Pancreas (tissue), 10 donors: Measurements from ENCODE around the gene ANXA11. TPM values are rescaled to one million over a fixed set of nuclear protein-coding genes. Genes with fewer than 3 reads are reported as not detected.
A peak's percentile ranks its signal among the peaks of the same experiment; 100 is the strongest.

Source experiments
- ATAC-seq, 4 donors: fragments of 200-7000 bp; cut with Tn5 transposase; one replicate each; pipeline versions ENCODE4 v1.8.0 to v1.9.1; 2020; ENCODE audit warnings: mild to moderate bottlenecking in 4 of 4, moderate library complexity in 4 of 4
- DNase-seq, 6 donors: peaks; one replicate each; pipeline ENCODE4 v3.0.0-alpha.2; 2020
- FAIRE-seq: peaks from 2 replicates; lab custom pipeline; 2012; peaks lifted over from hg19 to GRCh38; lab: Jason Lieb, UNC
- H3K27ac ChIP-seq, 4 donors: fragments of 200-600 bp; sonication (generic); 1 replicate in 3 of 4; 2 replicates in 1 of 4; pipeline versions ENCODE4 v1.5.0 to v1.8.0; 2020
- H3K27me3 ChIP-seq, 4 donors: fragments of 200-600 bp; one replicate each; pipeline ENCODE4 v1.8.0; 2021
- H3K36me3 ChIP-seq, 3 donors: fragments of 200-600 bp; sonication (generic) in 1 of 3; one replicate each; pipeline versions ENCODE4 v1.5.0 to v1.8.0; 2020 to 2021
- H3K4me1 ChIP-seq, 3 donors: fragments of 200-600 bp; one replicate each; pipeline ENCODE4 v1.8.0; 2021
- H3K4me3 ChIP-seq, 4 donors: fragments of 200-600 bp; sonication (generic) in 2 of 4; one replicate each; pipeline versions ENCODE4 v1.5.0 to v1.8.0; 2020 to 2021
- H3K9me3 ChIP-seq, 4 donors: fragments of 200-600 bp; one replicate each; pipeline ENCODE4 v1.8.0; 2021
- WGBS, 2 donors: extraction: QIAGEN DNeasy Blood & Tissue Kit; methylation state at CpG; one replicate each; pipeline ENCODE4 v1.1.7; 2013; 5-methylcytosine and 5-hydroxymethylcytosine counted together
- intact Hi-C, 3 donors: fragments of 100-400 bp; cut with DNase I; formaldehyde crosslinking; loops; one replicate each; pipeline versions ENCODE4 v1.11.1 to v1.14.2; 2022
- polyA plus RNA-seq, 2 donors: library from polyadenylated mRNA; stranded (reverse); fragments of 200-250 nt; gene quantifications; one replicate each; pipeline ENCODE4 v1.2.3, GENCODE V29; 2013
- total RNA-seq, 6 donors: library from RNA; stranded (reverse); fragmentation: NEBNext Ultra II Directional in 4 of 6; extraction: Animal tissue kit (Norgen Biotek cat#: 25700) in 4 of 6; gene quantifications; one replicate each; pipeline versions ENCODE4 v1.2.1 to v1.2.4, GENCODE V29; 2021 to 2023
- TF ChIP-seq, protein P1 (sequence below), 4 donors: fragments of 200-600 bp; sonication (generic) in 3 of 4; IDR thresholded peaks; one replicate each; pipeline versions ENCODE4 v1.5.0 to v1.8.0; 2021; ENCODE audit warnings: antibody characterized with exemption in 4 of 4
- donor health status: healthy with polysubstance abuse.
- donor health status: DM: no; HTN: no; CAD: no; lungs with moderate emphysema.
- donor health status: DM: no; HTN: no; CAD: no.
- donor health status: control.
- donor health status: control.
- donor health status: Bipolar disorder and iron deficiency.
- donor health status: DM: yes; HTN: yes; CAD: no.
- donor health status: DM: no; HTN: no; CAD: no.
- donor health status: DM: no; HTN: no; CAD: no.
- donor health status: DM: yes; HTN: yes; CAD: no.

Gene ANXA11
- total and polyA plus RNA-seq, 8 donors, result 74.0 to 193 (median 112) TPM

DNA sequence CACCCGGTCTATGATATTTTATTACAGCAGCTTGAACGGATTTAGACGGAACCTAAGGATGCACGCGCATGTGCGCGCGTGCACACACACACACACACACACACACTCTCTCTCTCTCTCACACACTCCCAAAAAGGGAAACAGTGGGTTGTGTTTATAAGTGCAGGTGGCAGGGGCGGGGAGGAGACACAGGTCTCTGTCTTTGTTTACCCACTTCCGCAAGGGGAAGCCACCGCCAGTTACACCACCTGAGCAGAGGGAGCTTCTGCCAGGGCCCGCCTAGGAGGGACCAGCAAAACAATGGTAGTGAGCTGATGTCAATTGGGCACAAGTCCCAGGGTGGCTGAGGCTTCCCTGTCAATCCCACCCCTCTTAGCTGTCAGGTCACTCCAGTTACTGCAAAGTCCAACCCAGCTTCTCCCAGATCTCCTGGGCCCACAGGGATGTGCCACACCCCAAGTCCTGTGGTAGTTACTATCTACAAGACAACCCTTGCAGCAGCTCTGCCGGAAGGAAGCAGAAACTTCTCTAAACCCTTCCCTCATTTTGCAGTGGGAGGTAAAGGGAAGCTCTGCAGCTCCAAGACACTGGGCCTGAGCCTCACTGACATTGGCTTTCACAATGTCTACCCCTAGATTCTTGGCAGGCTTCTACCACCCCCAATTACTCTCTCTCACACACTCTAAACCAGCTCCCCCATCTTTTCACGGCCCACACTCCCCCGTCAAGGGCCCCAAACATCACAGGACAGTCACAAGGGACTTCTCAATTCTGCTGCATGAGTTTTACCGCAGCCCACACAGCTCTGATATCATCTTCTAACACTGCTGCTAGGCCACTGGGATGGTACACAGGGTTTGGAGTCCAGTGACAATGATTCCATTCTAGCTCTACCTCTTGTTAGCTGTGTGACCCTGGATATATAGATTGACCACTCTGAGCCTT lies 17.6 kb downstream of the ANXA11 start:
- 71 to 83% methylated on average over 16 of the region's 16 CpGs for WGBS, 2 donors
- Histone ChIP-seq H3K9me3 (no peaks in the 10 kb centered on the region), H3K4me3 (no peak overlapping the region), H3K4me1 (peaks cover 7 to 48% (median 17%) of the 10 kb centered on the region in 3 donors), H3K27me3 (no peaks in the 10 kb centered on the region), H3K36me3 (no peaks in the 10 kb centered on the region), H3K27ac (peak overlapping the region in 2 of 4 donors; percentile 30 to 31)
- intact Hi-C loops, result no loop called here
- TF ChIP-seq, protein P1, sequence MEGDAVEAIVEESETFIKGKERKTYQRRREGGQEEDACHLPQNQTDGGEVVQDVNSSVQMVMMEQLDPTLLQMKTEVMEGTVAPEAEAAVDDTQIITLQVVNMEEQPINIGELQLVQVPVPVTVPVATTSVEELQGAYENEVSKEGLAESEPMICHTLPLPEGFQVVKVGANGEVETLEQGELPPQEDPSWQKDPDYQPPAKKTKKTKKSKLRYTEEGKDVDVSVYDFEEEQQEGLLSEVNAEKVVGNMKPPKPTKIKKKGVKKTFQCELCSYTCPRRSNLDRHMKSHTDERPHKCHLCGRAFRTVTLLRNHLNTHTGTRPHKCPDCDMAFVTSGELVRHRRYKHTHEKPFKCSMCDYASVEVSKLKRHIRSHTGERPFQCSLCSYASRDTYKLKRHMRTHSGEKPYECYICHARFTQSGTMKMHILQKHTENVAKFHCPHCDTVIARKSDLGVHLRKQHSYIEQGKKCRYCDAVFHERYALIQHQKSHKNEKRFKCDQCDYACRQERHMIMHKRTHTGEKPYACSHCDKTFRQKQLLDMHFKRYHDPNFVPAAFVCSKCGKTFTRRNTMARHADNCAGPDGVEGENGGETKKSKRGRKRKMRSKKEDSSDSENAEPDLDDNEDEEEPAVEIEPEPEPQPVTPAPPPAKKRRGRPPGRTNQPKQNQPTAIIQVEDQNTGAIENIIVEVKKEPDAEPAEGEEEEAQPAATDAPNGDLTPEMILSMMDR (IDR thresholded peaks at IDR 0.05), result no peak
- peak in 3 of 4 donors; percentile 4 to 19 (median 9) for ATAC-seq
- FAIRE-seq, result no peak
- no peak for DNase-seq

DNA sequence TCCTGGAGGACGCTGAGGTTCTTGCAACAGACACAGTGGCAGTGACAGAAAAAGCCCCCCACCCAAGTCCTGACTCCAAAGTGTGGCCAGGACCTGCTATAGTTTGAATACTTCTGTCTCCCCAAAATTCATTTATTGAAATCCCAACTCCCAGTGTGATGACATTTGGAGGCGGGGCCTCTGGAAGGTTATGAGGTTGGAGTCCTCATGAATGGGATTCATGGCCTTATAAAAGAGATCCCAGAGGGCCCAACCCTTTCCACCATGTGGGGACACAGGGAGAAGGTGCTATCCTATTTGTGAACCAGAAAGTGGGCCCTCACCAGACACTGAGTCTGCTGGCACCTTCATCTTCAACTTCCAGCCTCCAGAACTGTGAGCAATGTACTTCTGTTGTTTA lies 18.3 kb downstream of the ANXA11 start:
- Histone ChIP-seq H3K27ac (peak overlapping the region in 2 of 4 donors; percentile 4 to 30), H3K36me3 (no peaks in the 10 kb centered on the region), H3K9me3 (no peaks in the 10 kb centered on the region), H3K4me3 (no peak overlapping the region), H3K4me1 (peaks cover 7 to 46% (median 17%) of the 10 kb centered on the region in 3 donors), H3K27me3 (no peaks in the 10 kb centered on the region)
- no peak for DNase-seq
- WGBS, 2 donors, result 93 to 95% methylated on average over 2 of the region's 2 CpGs
- TF ChIP-seq, protein P1 (IDR thresholded peaks at IDR 0.05), result no peak
- FAIRE-seq, result no peak
- intact Hi-C loops, result no loop called here
- no peak for ATAC-seq

GRCh38 chr10:80186364-80187012 lies 18.8 kb downstream of the ANXA11 start:
- WGBS, 2 donors, result 50 to 57% methylated on average over 13 of the region's 13 CpGs
- FAIRE-seq, result no peak
- TF ChIP-seq, protein P1 (IDR thresholded peaks at IDR 0.05), result no peak
- DNase-seq, result peak in 2 of 6 donors; percentile 35 to 49
- H3K27ac ChIP-seq, result peak overlapping the region in 2 of 4 donors; percentile 4 to 30
- intact Hi-C loops, result no loop called here
- H3K9me3 ChIP-seq, result no peaks in the 10 kb centered on the region
- H3K36me3 ChIP-seq, result no peaks in the 10 kb centered on the region
- H3K27me3 ChIP-seq, result no peaks in the 10 kb centered on the region
- peaks cover 7 to 43% (median 17%) of the 10 kb centered on the region in 3 donors for H3K4me1 ChIP-seq
- H3K4me3 ChIP-seq, result no peak overlapping the region
- ATAC-seq, result peak; percentile 32 to 71 (median 59)

DNA sequence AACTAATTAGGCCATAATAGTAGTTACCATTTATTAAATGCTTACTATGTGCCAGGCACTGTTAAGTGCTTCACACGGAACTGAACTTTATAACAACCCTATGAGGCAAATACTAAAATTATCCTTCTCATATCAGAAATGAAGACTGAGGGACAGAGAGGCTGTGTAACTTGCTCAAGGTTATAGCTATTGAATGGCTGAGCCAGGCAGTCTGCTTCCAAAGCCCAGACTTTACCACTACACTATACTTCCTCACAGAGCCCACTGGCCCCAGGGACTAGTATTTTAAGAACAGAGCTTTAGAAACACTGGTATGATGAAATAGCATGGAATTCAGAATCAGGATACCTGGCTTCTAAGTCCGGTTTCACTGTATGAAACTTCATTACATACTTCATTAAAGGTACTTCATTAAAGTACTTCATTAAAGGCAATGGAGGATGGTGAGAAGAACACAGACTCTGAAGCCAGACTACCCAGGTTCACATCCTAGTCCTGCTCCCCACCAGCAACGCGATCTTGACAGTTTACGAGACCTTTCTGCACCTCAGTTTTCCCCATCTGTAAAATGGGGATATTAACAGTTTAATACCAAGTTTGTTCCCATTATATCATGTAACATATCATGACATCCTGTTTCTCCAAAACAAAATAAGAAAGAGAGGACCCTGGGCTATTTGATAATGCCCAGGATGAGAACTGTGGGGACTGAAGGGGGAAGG lies 19.6 kb downstream of the ANXA11 start:
- Histone ChIP-seq H3K27me3 (no peaks in the 10 kb centered on the region), H3K9me3 (no peaks in the 10 kb centered on the region), H3K36me3 (no peaks in the 10 kb centered on the region), H3K4me1 (peaks cover under 1 to 38% (median 12%) of the 10 kb centered on the region in 3 donors), H3K4me3 (no peak overlapping the region), H3K27ac (no peak overlapping the region)
- DNase-seq (no peak), ATAC-seq (peak; percentile 24 to 39 (median 34)), FAIRE-seq (no peak)
- whole genome bisulfite sequencing, 2 donors, result 64 to 65% methylated on average over 5 of the region's 5 CpGs
- intact Hi-C loops, result no loop called here
- TF ChIP-seq, protein P1 (IDR thresholded peaks at IDR 0.05), result no peak
